HG02973 (cell line): Measurements from ENCODE around the gene UBR7.

Experiments used
- ATAC-seq: cut with Tn5 transposase; IDR thresholded peaks from one replicate; pipeline ENCODE4 v1.9.1; 2021; ENCODE audit warnings: moderate library complexity; ENCODE audit not compliant: unreplicated experiment

UBR7 gene

GRCh38 chr14:93249128-93249831 lies 42.2 kb downstream of the UBR7 start:
- ATAC-seq, result no peak

GRCh38 chr14:93262446-93262845 lies 55.4 kb downstream of the UBR7 start:
- no peak for ATAC-seq

- no peak for ATAC-seq
These were observed 56.4 kb downstream of the UBR7 start for GRCh38 chr14:93263416-93263815.

- no peak for ATAC-seq
These were observed 59.1 kb downstream of the UBR7 start for GRCh38 chr14:93266127-93266526.

GRCh38 chr14:93267149-93267711 lies 60.2 kb downstream of the UBR7 start:
- no peak for ATAC-seq

- no peak for ATAC-seq
These were observed 61.4 kb downstream of the UBR7 start for GRCh38 chr14:93268406-93268805.

- ATAC-seq, result no peak
These were observed 62.4 kb downstream of the UBR7 start for GRCh38 chr14:93269341-93270068.

GRCh38 chr14:93271111-93271510 lies 64.1 kb downstream of the UBR7 start:
- ATAC-seq, result no peak

GRCh38 chr14:93274055-93274806 lies 67.2 kb downstream of the UBR7 start:
- no peak for ATAC-seq

- no peak for ATAC-seq
These were observed 69.1 kb downstream of the UBR7 start for GRCh38 chr14:93276031-93276716.
